K562 (cell line): ENCODE results near the gene KCNAB2. TPM values are rescaled to one million over a fixed set of nuclear protein-coding genes. Genes with fewer than 3 reads are reported as not detected.

Source experiments
- BRF1 ChIP-seq: IDR thresholded peaks from 3 replicates; pipeline ENCODE4 v1.6.1; 2011; ENCODE audit warnings: borderline replicate concordance, mild to moderate bottlenecking; ENCODE audit not compliant: insufficient read length; ENCODE audit errors: extremely low read depth
- CBFA2T2 ChIP-seq: fragments of 450-650 bp; conservative IDR thresholded peaks from 2 replicates; pipeline ENCODE4 v1.6.1; 2017; ENCODE audit warnings: mild to moderate bottlenecking
- GABPB1 ChIP-seq: sonication (generic); formaldehyde crosslinking; IDR thresholded peaks from 2 replicates; pipeline ENCODE4 v1.8.0; 2022; ENCODE audit warnings: mild to moderate bottlenecking, missing genetic modification reagents
- MCM5 ChIP-seq: fragments of 450-650 bp; IDR thresholded peaks from 2 replicates; pipeline ENCODE4 v1.6.1; 2016; ENCODE audit warnings: low read depth
- MECOM ChIP-seq: fragments of 250-450 bp; sonication (Bioruptor Pico); IDR thresholded peaks from 2 replicates; pipeline ENCODE4 v1.8.0; 2022; ENCODE audit warnings: inconsistent platforms
- POLR2A ChIP-seq: fragments of 450-650 bp; conservative IDR thresholded peaks from 2 replicates; pipeline ENCODE4 v1.6.1; 2016
- RCOR1 ChIP-seq, 2 experiments: IDR thresholded peaks; 2 replicates each; pipeline ENCODE4 v1.6.1; 2012; ENCODE audit warnings: low read depth in 2 of 2, low read length in 2 of 2, borderline replicate concordance in 1 of 2, improper control_type of control experiment in 1 of 2
- SLC30A9 ChIP-seq: fragments of 250-450 bp; sonication (Bioruptor Pico); IDR thresholded peaks from 2 replicates; pipeline ENCODE4 v1.8.0; 2022; ENCODE audit warnings: mild to moderate bottlenecking, moderate library complexity
- polyA plus RNA-seq, 8 experiments: library from polyadenylated mRNA; depleted of rRNA in 4 of 8; stranded (reverse) in 5 of 8; unstranded in 3 of 8; fragments of >200 nt; fragmentation: Nextera tagmentation in 2 of 8; fragmentation: Illumina TruSeq in 1 of 8; extraction: Ambion mirVana in 2 of 8; extraction: Trizol in 1 of 8; gene quantifications; 2 replicates each; pipeline versions ENCODE4 v1.2.1 to v1.2.3, GENCODE V29; 2011 to 2014; ENCODE audit warnings: inconsistent platforms in 1 of 8, missing spikeins in 1 of 8
- total RNA-seq, 7 experiments: library from RNA; depleted of rRNA in 6 of 7; stranded (reverse); fragments of >200 nt in 6 of 7; fragmentation: Illumina TruSeq in 2 of 7; extraction: Trizol in 2 of 7; gene quantifications; 2 replicates each; pipeline versions ENCODE4 v1.2.1 to v1.2.3, GENCODE V29; 2011 to 2021; ENCODE audit warnings: low replicate concordance in 1 of 7
- TF ChIP-seq, protein P1 (sequence below): fragments of 450-650 bp; formaldehyde crosslinking; IDR thresholded peaks from 2 replicates; pipeline ENCODE4 v1.4.0; 2020; ENCODE audit warnings: mild to moderate bottlenecking, moderate library complexity
- TF ChIP-seq, protein P2 (sequence below): fragments of 450-650 bp; IDR thresholded peaks from 2 replicates; pipeline ENCODE4 v1.6.1; 2018; ENCODE audit warnings: mild to moderate bottlenecking, low read depth; ENCODE audit not compliant: partially characterized antibody
- TF ChIP-seq, protein P3 (sequence below): IDR thresholded peaks from 2 replicates; pipeline ENCODE4 v1.6.1; 2011; ENCODE audit warnings: borderline replicate concordance, low read depth, mild to moderate bottlenecking, moderate library complexity, low read length; ENCODE audit not compliant: insufficient read depth, poor library complexity, severe bottlenecking

The KCNAB2 gene
- total and polyA plus RNA-seq, 9 of the 15 experiments (the other 6 are each of a cell fraction or from before 2014, with no cell fraction given): 1.8 to 15.8 (median 7.1) TPM

DNA sequence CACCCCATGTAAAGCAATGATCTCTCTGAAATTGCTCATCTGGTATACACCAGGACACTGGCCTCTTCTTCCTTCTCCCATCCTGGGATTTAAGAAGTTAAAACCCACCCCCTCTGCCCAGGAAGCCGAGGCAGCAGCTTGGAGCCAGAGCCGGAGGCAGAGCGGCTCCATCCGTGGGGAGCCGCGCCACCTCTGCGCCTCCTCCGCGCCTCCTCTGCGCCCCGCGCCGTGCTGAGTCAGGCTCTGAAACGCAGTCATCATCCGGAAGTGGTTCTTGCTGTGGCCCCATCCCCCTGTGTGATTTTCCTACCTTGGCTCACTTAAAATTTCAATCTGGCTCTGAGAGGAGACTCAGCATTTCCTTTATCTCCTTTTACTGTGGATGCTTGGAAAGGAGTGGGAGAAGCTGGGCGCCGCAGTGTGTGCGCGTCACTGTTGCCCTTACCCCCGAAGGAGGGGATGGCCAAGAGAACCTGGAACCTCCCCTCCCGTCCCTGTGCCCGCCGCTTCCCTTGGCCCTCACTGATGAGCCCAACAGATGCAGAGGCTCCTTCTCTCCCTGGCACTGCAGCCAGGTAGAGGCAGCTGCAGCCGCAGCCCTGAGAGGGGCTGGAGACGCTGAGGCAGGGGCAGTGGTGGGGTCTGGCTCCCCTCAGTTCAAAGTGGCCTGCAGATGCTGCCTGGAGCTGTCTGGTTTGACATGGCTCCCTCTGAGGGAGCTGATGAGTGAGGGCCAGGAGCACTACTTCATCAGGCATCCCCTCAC, 38.2 kb upstream of the KCNAB2 start (continued):
- TF ChIP-seq SLC30A9 (CRISPR knock-in tag) (no peak), GABPB1 (CRISPR knock-in tag) (0 out of 2 replicates have a peak, but pooled peaks have one; percentile 39), MCM5 (no peak), POLR2A (peak; percentile 74), BRF1 (no peak), RCOR1 (IDR thresholded peaks at IDR 0.05; ENCODE audit: borderline replicate concordance in 1 of 2, low read depth in 2 of 2, low read length in 2 of 2) (peak in 1 of 2 experiments; percentile 85; a peak in 2 of 4 replicates), CBFA2T2 (no peak), MECOM (peak; percentile 33; the same call in 1 of the 2 replicates)
- TF ChIP-seq, protein P1, sequence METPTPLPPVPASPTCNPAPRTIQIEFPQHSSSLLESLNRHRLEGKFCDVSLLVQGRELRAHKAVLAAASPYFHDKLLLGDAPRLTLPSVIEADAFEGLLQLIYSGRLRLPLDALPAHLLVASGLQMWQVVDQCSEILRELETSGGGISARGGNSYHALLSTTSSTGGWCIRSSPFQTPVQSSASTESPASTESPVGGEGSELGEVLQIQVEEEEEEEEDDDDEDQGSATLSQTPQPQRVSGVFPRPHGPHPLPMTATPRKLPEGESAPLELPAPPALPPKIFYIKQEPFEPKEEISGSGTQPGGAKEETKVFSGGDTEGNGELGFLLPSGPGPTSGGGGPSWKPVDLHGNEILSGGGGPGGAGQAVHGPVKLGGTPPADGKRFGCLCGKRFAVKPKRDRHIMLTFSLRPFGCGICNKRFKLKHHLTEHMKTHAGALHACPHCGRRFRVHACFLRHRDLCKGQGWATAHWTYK: no peak
- TF ChIP-seq, protein P2, sequence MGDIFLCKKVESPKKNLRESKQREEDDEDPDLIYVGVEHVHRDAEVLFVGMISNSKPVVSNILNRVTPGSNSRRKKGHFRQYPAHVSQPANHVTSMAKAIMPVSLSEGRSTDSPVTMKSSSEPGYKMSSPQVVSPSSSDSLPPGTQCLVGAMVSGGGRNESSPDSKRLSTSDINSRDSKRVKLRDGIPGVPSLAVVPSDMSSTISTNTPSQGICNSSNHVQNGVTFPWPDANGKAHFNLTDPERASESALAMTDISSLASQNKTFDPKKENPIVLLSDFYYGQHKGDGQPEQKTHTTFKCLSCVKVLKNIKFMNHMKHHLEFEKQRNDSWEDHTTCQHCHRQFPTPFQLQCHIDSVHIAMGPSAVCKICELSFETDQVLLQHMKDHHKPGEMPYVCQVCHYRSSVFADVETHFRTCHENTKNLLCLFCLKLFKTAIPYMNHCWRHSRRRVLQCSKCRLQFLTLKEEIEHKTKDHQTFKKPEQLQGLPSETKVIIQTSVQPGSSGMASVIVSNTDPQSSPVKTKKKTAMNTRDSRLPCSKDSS: no peak
- TF ChIP-seq, protein P3, sequence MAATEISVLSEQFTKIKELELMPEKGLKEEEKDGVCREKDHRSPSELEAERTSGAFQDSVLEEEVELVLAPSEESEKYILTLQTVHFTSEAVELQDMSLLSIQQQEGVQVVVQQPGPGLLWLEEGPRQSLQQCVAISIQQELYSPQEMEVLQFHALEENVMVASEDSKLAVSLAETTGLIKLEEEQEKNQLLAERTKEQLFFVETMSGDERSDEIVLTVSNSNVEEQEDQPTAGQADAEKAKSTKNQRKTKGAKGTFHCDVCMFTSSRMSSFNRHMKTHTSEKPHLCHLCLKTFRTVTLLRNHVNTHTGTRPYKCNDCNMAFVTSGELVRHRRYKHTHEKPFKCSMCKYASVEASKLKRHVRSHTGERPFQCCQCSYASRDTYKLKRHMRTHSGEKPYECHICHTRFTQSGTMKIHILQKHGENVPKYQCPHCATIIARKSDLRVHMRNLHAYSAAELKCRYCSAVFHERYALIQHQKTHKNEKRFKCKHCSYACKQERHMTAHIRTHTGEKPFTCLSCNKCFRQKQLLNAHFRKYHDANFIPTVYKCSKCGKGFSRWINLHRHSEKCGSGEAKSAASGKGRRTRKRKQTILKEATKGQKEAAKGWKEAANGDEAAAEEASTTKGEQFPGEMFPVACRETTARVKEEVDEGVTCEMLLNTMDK: no peak
